ENCODE results near the gene THOC6. TPM values are rescaled to one million over a fixed set of nuclear protein-coding genes. Genes with fewer than 3 reads are reported as not detected.
"Not testable (repeated sequence)": the region's sequence is repeated elsewhere in the genome, so short reads cannot be mapped to it uniquely, and the experiment has no call there.

THOC6 gene
- total RNA-seq, 1 donor from 2014 or later: 22.6 TPM

- intact Hi-C loops (cut with DNase I): no loop called here
- H3K4me3 ChIP-seq: no peak overlapping the region
- no peak overlapping the region for H3K27ac ChIP-seq
- no peaks in the 10 kb centered on the region for H3K9me3 ChIP-seq
- peaks cover 26% of the 10 kb centered on the region for H3K4me1 ChIP-seq
- H3K27me3 ChIP-seq: peaks cover 33% of the 10 kb centered on the region
- no peak for TF ChIP-seq POLR2A (IDR thresholded peaks at IDR 0.05)
- no peak for TF ChIP-seq CTCF (IDR thresholded peaks at IDR 0.05)
- no peak for TF ChIP-seq POLR2AphosphoS5 (IDR thresholded peaks at IDR 0.05; ENCODE audit: insufficient read depth in 1 of 2, low read depth in 1 of 2)
- H3K36me3 ChIP-seq: no peaks in the 10 kb centered on the region
- DNase-seq (ENCODE audit: extremely low spot score in 2 of 2): no peak
Observed at GRCh38 chr16:3047387-3047720, 23.5 kb downstream of the THOC6 start.

- DNase-seq (ENCODE audit: extremely low spot score in 2 of 2): no peak
- H3K27me3 ChIP-seq: peaks cover 28% of the 10 kb centered on the region
- intact Hi-C loops (cut with DNase I): no loop called here
- no peak overlapping the region for H3K4me3 ChIP-seq
- no peak overlapping the region for H3K27ac ChIP-seq
- TF ChIP-seq CTCF (IDR thresholded peaks at IDR 0.05) (no peak), POLR2AphosphoS5 (IDR thresholded peaks at IDR 0.05; ENCODE audit: insufficient read depth in 1 of 2, low read depth in 1 of 2) (no peak), POLR2A (IDR thresholded peaks at IDR 0.05) (no peak)
- no peaks in the 10 kb centered on the region for H3K36me3 ChIP-seq
- no peaks in the 10 kb centered on the region for H3K9me3 ChIP-seq
- peaks cover 24% of the 10 kb centered on the region for H3K4me1 ChIP-seq
Observed at GRCh38 chr16:3049921-3050481, 26.2 kb downstream of the THOC6 start.

GRCh38 chr16:3050487-3050886 is 26.7 kb downstream of the THOC6 start:
- Histone ChIP-seq H3K27ac (no peak overlapping the region), H3K36me3 (no peaks in the 10 kb centered on the region), H3K4me3 (no peak overlapping the region), H3K4me1 (peaks cover 19% of the 10 kb centered on the region), H3K9me3 (no peaks in the 10 kb centered on the region), H3K27me3 (peaks cover 23% of the 10 kb centered on the region)
- no peak for DNase-seq (ENCODE audit: extremely low spot score in 2 of 2)
- TF ChIP-seq CTCF (IDR thresholded peaks at IDR 0.05) (no peak), POLR2A (IDR thresholded peaks at IDR 0.05) (no peak)
- intact Hi-C loops (cut with DNase I): no loop called here

DNA sequence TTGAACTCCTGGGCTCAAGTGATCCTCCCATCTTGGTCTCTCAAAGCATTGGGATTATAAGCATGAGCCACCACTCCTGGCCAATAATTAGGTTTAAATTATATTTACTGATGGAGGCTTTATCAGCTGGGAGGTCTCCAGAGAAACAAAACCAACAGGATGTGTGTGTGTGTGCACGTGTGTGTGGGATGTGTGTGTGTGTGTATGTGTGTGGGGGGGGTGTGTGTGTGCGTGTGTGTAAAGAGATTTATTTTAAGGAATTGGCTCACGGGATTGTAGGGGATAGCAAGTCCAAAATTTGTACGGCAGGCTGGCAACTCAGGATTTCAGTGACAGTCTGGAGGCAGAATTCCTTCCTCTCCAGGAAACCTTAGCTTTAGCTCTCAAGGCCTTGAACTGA is 27.2 kb downstream of the THOC6 start:
- H3K9me3 ChIP-seq: no peaks in the 10 kb centered on the region
- TF ChIP-seq POLR2AphosphoS5 (IDR thresholded peaks at IDR 0.05; ENCODE audit: insufficient read depth in 1 of 2, low read depth in 1 of 2) (no peak), POLR2A (IDR thresholded peaks at IDR 0.05) (no peak), CTCF (IDR thresholded peaks at IDR 0.05) (no peak)
- intact Hi-C loops (cut with DNase I): no loop called here
- peaks cover 18% of the 10 kb centered on the region for H3K27me3 ChIP-seq
- no peak overlapping the region for H3K27ac ChIP-seq
- DNase-seq (ENCODE audit: extremely low spot score in 2 of 2): no peak
- peaks cover 14% of the 10 kb centered on the region for H3K4me1 ChIP-seq
- no peaks in the 10 kb centered on the region for H3K36me3 ChIP-seq
- no peak overlapping the region for H3K4me3 ChIP-seq

- intact Hi-C loops (cut with DNase I): no loop called here
Observed at GRCh38 chr16:3051494-3051893, 27.7 kb downstream of the THOC6 start.

DNA sequence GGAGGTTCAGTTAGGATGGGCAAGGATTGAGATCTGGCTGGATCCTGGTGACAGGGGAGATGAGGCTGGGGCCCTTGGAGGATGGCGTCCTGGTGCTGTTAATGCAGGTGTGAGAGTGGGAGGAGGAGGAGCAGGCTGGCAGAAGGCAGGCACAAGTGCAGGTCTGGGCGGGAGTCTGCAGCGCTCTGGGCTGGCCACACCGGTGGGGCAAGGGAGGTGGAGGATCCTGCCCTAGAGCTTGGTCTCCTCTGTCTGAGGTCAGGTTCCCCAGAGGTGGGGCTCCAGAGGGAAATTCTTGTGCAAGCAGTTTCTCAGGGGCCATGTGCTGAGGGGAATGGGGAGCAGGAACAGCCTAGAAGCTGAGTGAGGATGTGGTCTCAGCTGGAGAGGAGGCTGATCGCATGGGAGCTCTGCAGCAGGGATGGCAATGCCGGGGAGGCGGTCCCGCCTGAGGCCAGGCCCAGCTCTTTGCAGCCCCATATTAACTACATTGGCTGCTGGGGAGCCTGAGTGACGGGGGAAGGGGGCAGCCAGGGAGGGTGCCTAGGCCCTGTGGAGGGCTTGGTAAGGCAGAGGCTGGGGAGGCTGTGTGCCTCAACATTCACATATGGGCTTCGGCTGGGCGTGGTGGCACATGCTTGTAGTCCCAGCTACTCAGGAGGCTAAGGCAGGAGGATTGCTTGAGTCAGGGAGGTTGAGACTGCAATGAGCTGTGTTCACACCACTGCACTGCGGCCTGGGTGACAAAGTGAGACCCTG is 28.9 kb downstream of the THOC6 start:
- H3K4me1 ChIP-seq; DNase-seq (ENCODE audit: extremely low spot score in 2 of 2); H3K9me3 ChIP-seq; H3K27ac ChIP-seq; H3K27me3 ChIP-seq; H3K4me3 ChIP-seq; H3K36me3 ChIP-seq; intact Hi-C loops (cut with DNase I): not testable (repeated sequence)

More at GRCh38 chr16:3051494-3051893, 27.7 kb downstream of the THOC6 start:
- H3K4me3 ChIP-seq: no peak overlapping the region
- no peak overlapping the region for H3K27ac ChIP-seq
- H3K27me3 ChIP-seq: peaks cover 14% of the 10 kb centered on the region
- H3K4me1 ChIP-seq: peaks cover 9% of the 10 kb centered on the region
- no peaks in the 10 kb centered on the region for H3K9me3 ChIP-seq
- DNase-seq (ENCODE audit: extremely low spot score in 2 of 2): no peak
- H3K36me3 ChIP-seq: no peaks in the 10 kb centered on the region
- TF ChIP-seq CTCF (IDR thresholded peaks at IDR 0.05): no peak
- TF ChIP-seq POLR2A (IDR thresholded peaks at IDR 0.05): no peak
- no peak for TF ChIP-seq POLR2AphosphoS5 (IDR thresholded peaks at IDR 0.05; ENCODE audit: insufficient read depth in 1 of 2, low read depth in 1 of 2)

GRCh38 chr16:3053330-3053710 is 29.5 kb downstream of the THOC6 start:
- H3K27ac ChIP-seq; intact Hi-C loops (cut with DNase I); H3K4me1 ChIP-seq; H3K4me3 ChIP-seq; DNase-seq (ENCODE audit: extremely low spot score in 2 of 2); H3K9me3 ChIP-seq; H3K36me3 ChIP-seq; H3K27me3 ChIP-seq: not testable (repeated sequence)
